Hindlimb muscle (tissue), 1 donor: Measurements from ENCODE around the gene IL22. TPM values are rescaled to one million over a fixed set of nuclear protein-coding genes. Genes with fewer than 3 reads are reported as not detected.
"Not testable (repeated sequence)": the region's sequence is repeated elsewhere in the genome, so short reads cannot be mapped to it uniquely, and the experiment has no call there.

Experiments
- DNase-seq: peaks from one replicate; pipeline ENCODE4 v3.0.0-alpha.2; 2013
- polyA plus RNA-seq: library from polyadenylated mRNA; unstranded; fragments of 120-200 nt; gene quantifications from one replicate; pipeline ENCODE4 v1.2.1, GENCODE V29; 2013; ENCODE audit not compliant: insufficient read length

The IL22 gene
- polyA plus RNA-seq, 1 donor = not detected

- no peak for DNase-seq
These were observed 26.0 kb downstream of the IL22 start for GRCh38 chr12:68227356-68227755.

GRCh38 chr12:68225576-68226476 is 27.6 kb downstream of the IL22 start, which contains the start of gene IL26:
IL26 (minus strand) TSS chr12:68225810; CDS start chr12:68225756, 54 bp downstream.
- DNase-seq = no peak

GRCh38 chr12:68224613-68225285 is 28.7 kb downstream of the IL22 start:
- no peak for DNase-seq

GRCh38 chr12:68223067-68223747 is 30.2 kb downstream of the IL22 start:
- DNase-seq = peak; percentile 82

- no peak for DNase-seq
These were observed 31.1 kb downstream of the IL22 start for GRCh38 chr12:68222326-68222725.

GRCh38 chr12:68221497-68221896 is 31.9 kb downstream of the IL22 start:
- DNase-seq = no peak

- no peak for DNase-seq
These were observed 42.5 kb downstream of the IL22 start for GRCh38 chr12:68210875-68211274.

- DNase-seq = not testable (repeated sequence)
These were observed 44.2 kb downstream of the IL22 start for GRCh38 chr12:68209048-68209728.

- DNase-seq = no peak
These were observed 46.1 kb downstream of the IL22 start for GRCh38 chr12:68207276-68207675.

- no peak for DNase-seq
These were observed 47.0 kb downstream of the IL22 start for GRCh38 chr12:68206446-68206845.

GRCh38 chr12:68203460-68203875 is 49.9 kb downstream of the IL22 start:
- DNase-seq = no peak

- DNase-seq = no peak
These were observed 52.5 kb downstream of the IL22 start for GRCh38 chr12:68200854-68201253.

- no peak for DNase-seq
These were observed 54.3 kb downstream of the IL22 start for GRCh38 chr12:68199127-68199526.

- no peak for DNase-seq
These were observed 54.8 kb downstream of the IL22 start for GRCh38 chr12:68198507-68199086.

Other genes with a start within 250 kb of the IL22 start
- gene IFNG, start 93.9 kb downstream of the IL22 start, polyA plus RNA-seq = not detected
- gene IL26, start 27.8 kb downstream of the IL22 start, polyA plus RNA-seq = not detected
- gene MDM1, start 78.8 kb upstream of the IL22 start, polyA plus RNA-seq = 13.1 TPM